NCI-H2107 treated with DMSO at 0.1 percent for 48 hours (cell line): Measurements from ENCODE around the gene NUAK1.

Source experiments
- DNase-seq: peaks from one replicate; lab custom pipeline; 2025; ENCODE audit not compliant: unreplicated experiment; lab: John Stamatoyannopoulos, UW

NUAK1 gene

GRCh38 chr12:106138633-106139421 lies at the start of gene NUAK1:
Gene NUAK1, minus strand, starts transcription at chr12:106138954. Its CDS starts 301 bp downstream, at chr12:106138653.
- DNase-seq: peak; percentile 41

DNA sequence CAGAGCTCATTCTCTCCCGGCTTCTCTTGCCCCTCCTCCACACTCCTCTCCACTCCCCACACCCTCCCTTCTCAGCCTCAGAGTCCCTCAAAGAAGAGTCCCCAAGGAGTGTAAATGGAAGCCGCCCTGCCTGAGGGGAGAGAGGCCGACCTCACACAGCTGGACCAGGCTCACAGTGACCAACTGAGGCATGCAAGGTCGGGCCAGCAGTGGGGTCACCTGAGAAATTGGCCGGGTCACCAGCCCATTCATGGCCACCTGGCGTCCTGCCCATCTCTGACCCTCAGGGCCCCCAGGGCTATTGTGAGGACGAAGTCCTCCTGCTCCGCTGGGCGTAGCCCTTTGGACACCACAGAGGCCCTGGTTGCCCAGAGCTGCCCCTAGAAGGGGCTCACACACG lies 49.5 kb upstream of the NUAK1 start:
- no peak for DNase-seq

DNA sequence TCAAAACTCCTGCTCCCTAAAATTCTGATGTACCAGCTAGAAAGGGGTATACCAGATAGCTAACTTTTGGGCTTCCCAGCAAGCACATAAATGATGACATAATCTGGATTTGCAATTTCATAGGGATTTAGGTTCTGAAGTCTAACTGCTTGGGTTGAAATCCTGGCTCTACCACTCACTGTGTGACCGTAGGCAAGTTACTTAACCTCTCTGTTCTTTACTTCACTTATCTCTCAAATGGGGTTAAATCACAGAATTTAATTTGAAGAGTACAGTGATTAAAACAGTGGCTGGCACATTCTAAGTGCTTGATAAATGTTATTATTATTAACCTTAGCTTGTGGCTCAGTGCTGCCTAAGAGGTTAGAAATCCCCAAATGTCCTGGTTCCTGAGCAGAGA lies 49.1 kb upstream of the NUAK1 start:
- DNase-seq: no peak

- DNase-seq: no peak
Measured at GRCh38 chr12:106187155-106187789, 48.5 kb upstream of the NUAK1 start.

GRCh38 chr12:106183735-106184134 lies 45.0 kb upstream of the NUAK1 start:
- no peak for DNase-seq

DNA sequence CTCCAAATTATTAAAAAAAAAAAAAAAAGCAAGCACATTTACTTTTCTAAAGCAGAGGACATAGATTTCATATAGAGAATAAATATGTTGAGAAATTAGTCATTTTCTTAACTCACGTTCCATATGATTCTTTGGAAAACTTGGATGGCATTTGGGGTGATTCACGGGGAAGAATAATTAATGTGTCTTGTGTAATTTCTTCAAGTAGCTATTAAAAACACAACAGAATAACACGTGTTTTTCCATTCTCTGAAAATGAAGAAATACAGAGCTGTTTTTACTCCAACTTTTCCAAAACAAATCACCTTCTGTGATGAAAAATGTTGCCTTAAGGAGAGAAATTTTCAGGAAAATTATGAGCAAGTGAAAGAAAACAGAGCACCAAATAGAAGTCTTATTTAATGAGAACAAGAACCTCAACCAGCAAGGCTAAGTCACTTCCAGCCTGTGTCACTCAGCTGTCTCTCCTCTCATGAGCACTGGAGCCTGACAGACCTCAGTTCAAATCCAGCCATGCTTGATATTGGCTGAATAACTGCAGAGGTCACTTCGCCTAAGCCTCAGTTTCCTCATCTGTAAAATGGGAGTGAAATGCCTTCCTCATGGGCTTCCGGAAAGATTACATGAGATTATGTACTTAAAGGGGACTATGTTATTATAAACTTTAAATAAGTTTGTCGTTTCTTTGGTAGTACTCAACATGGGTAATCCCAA lies 42.8 kb upstream of the NUAK1 start:
- DNase-seq: no peak

- DNase-seq: peak; percentile 91
Measured at GRCh38 chr12:106179086-106179485, 40.3 kb upstream of the NUAK1 start.

DNA sequence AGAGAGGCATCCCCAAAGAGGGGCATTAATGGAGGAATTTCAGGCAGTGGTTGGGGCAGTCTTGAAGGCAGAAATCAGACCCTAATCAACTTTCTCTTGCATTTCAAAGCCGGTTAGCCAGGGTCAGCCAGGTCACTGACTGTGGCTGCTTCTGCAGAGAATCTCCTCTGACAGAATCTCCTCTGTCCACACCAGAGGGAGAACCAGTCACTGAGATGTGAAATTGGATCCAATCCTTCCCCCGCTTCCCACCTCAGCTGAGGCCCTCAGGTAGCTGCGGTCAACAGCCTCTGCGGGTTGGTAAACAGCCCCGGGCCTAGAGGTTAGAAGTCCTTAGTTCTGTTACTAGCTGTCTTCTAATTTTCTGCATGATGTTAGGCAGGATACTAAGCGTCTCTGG lies 39.8 kb upstream of the NUAK1 start:
- peak; percentile 41 for DNase-seq

DNA sequence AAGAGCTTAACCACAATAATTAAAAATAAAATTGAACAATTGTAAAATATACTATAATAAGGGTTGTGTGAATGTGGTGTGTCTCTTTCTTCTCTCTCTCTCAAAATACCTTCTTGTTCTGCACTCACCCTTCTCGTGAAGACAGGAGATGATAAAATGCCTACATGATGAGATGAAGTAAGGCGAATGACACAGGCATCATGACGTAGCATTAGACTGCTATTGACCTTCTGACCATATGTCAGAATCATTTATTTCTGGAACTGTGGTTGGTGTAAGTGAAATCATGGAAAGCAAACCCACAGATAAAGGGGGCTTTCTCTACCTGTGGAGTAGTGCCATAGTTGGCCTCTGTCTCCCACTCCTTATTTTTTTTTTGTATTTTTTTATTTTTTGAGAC lies 37.8 kb upstream of the NUAK1 start:
- DNase-seq: no peak

DNA sequence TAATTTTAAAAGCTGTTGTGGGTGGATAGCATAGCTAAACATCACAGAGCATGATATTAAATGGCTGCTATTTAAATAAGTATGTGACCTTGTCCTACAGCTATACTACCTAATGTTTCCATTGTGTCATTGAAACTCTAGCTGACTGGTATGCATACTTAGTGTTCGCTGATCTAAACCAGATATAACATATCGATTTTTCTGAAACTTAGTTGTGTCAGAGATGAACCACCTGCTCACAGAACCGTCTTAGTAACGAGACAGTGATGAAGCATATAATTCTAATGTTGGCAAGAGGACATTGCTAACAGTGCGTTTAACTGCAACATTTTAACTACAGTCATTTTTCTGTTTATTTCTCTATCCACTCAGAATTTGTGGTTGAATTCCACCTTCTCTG lies 36.1 kb upstream of the NUAK1 start:
- peak; percentile 76 for DNase-seq

DNA sequence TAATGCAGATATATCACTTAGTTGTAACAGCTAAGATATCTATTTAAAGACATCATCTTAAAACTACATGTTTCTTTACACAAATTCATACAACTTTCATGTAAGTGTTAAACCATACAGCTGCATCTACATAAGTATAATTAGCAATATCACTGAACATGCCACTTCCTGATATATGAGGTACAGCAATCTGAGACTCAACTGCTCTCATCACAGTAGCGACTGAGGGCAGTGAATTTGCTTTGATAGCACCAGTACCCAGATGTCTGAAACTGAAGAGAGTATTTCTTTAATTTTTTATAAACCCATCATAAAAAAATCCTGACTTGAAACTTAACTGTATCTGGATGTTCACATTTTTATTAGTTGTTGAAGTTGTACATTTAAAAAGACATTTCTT lies 34.7 kb upstream of the NUAK1 start:
- no peak for DNase-seq

- no peak for DNase-seq
Measured at GRCh38 chr12:106171117-106171750, 32.5 kb upstream of the NUAK1 start.

- DNase-seq: no peak
Measured at GRCh38 chr12:106170285-106170684, 31.5 kb upstream of the NUAK1 start.

DNA sequence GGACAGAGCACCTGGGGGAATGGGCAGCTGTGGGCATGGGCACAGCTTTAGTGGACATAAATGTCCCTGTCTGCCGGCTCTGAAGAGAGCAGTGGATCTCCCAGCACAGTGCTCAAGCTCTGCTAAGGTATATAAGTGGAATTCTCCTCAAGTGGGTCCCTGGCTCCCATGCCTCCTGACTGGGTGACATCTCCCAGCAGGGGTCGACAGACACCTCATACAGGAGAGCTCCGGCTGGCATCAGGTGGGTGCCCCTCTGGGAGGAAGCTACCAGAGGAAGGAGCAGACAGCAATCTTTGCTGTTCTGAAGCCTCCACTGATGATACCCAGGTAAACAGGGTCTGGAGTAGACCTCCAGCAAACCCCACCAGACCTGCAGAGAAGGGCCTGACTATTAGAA lies 25.0 kb upstream of the NUAK1 start:
- no peak for DNase-seq

- no peak for DNase-seq
Measured at GRCh38 chr12:106161491-106161890, 22.7 kb upstream of the NUAK1 start.

DNA sequence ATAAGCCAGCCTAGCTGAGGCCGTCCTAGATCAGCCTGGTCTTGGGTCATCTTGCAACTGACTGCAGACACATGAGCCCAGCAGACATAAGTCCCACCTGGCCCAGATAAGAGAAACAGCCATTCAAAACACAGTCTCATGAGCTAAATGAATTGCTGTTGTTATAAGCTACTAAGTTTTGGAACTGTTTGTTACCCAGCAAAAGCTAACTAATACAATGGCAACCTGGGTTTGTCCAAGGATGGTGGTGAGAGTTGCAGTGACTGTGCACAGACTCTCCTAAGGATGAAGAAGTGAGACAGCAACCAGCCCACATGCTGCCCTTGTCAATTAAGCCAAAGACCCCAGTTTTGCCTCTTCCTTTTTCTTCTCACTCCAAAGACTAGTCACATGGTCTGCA lies 22.2 kb upstream of the NUAK1 start:
- no peak for DNase-seq

DNA sequence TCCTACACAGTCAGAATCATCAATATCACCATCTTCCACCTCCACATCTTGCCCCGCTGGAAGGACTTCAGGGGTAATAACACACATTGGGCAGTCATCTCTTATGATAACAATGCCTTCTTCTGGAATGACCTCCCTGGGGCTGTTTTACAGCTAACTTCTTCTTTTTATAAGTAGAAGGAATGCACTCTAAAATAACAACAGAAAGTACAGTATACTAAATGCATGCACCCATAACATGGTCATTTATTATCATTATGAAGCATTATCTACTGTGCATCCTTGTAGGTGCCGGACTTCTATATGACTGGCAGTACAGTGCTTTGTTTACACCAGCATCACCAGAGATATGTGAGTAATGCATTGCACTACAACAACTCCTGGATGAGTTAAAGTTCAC lies 19.0 kb upstream of the NUAK1 start:
- no peak for DNase-seq

DNA sequence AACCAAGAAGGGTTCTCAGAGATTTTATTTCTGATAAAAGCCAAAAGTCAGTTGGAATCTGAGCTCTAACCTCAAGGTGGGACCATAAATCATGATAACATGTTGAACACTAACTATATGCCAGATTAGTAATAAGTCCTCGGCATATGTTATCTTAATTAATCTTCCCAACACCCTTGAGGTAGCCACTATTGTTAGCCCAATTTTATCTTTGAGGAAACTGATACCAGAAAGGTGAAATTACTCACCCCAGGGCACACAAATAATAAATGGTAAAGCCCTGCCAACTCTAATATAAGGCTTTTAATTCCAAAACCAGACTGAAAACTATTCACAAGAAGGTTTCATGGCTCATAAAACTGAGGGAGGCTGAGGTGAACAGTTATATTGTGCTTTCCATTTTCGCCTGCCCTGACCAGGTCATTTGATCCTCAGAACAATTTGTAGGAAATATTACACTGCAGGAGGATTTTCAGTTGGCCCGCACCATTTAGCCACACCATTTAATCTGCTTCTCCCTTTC lies 16.1 kb upstream of the NUAK1 start:
- DNase-seq: no peak

- peak; percentile 85 for DNase-seq
Measured at GRCh38 chr12:106152334-106152733, 13.6 kb upstream of the NUAK1 start.

DNA sequence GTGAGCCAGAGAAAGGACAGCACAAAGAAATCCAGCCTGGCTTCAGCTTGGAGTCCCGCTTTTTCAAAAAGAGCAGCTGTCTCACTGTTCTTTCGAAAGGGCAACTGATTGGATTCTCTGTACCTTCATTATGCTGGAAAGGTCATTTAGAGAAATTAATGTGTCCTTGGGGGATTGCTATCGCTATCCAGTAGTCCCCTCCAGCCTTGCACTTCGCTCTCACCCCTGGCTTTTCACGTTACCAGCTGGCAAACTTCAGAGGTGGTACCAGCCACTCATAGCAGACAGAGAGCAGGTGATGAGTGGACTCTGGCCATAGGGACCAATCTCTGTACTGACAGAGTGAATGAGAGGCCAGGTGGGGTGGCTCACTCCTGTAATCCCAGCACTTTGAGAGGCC lies 11.8 kb upstream of the NUAK1 start:
- peak; percentile 44 for DNase-seq

DNA sequence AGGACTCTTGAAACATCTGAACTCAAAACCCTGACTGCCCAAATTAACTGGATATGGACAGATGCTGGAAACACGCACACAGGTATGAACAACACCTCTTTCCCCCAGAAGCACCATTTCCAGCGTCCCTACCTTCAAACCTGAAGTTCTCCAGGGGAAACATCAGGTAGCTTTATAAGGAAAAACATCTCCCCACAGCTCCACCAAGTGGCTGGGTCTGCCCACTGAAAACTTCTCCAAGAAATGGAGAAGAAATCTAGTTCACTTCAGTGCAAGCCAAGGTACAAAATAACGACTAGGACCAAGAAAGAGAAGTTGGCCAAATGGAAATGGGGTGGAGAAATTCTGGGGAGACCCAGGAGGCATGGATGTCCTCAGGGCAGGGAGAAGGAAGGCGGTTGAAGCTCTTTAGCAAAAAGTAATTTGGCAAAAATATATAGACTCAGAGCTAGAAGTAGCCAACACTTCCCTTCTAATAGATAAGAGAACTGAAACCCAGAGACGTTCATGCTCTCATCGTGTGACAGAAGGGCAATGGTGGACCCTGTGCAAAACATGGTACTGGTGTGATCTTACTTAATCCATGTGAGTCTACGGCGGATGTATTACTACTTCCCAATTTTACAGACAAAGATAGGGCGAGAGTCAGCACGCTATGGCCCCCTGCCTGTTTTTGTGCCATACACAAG lies 10.5 kb upstream of the NUAK1 start:
- no peak for DNase-seq
